Measurements from ENCODE around the gene RPGRIP1L.

GRCh38 chr16:53651357-53651756, 52.3 kb downstream of the RPGRIP1L start:
- no peak for TF ChIP-seq GATA2 (IDR thresholded peaks at IDR 0.05; ENCODE audit: low read depth, low read length)
- TF ChIP-seq GATA3 (IDR thresholded peaks at IDR 0.05; ENCODE audit: low read depth, low read length), result no peak
